B cell (primary cell): ENCODE data around the gene ADH1B. TPM values are rescaled to one million over a fixed set of nuclear protein-coding genes. Genes with fewer than 3 reads are reported as not detected.

Source experiments
- ATAC-seq: fragments of 200-7000 bp; cut with Tn5 transposase; one replicate; pipeline ENCODE4 v1.10.0; 2021; ENCODE audit warnings: low read depth, mild to moderate bottlenecking, moderate number of reproducible peaks, moderate library complexity
- CTCF ChIA-PET: fragments of 350-600 bp; sonication (Branson Sonifier 250); formaldehyde crosslinking; loops from one replicate; lab custom pipeline; 2021; ENCODE audit warnings: antibody characterized with exemption, inconsistent platforms; lab: Charles Lee
- POLR2A ChIA-PET: fragments of 350-600 bp; sonication (Branson Sonifier 250); formaldehyde crosslinking; loops from one replicate; lab custom pipeline; 2021; ENCODE audit warnings: antibody characterized with exemption; lab: Charles Lee
- DNase-seq: peaks from one replicate; pipeline ENCODE4 v3.0.0; 2013
- H2AFZ ChIP-seq: 2 replicates; pipeline ENCODE4 v1.6.1; 2012; ENCODE audit warnings: mild to moderate bottlenecking, low read depth, low read length; ENCODE audit not compliant: insufficient read depth, poor library complexity, severe bottlenecking
- H3K27ac ChIP-seq, 2 donors: 1 replicate in 1 of 2; 2 replicates in 1 of 2; pipeline ENCODE4 v1.5.1; 2012 to 2013; ENCODE audit warnings: low read length in 2 of 2, mild to moderate bottlenecking in 2 of 2, moderate library complexity in 1 of 2
- H3K27me3 ChIP-seq, 4 experiments: fragments of 200-600 bp in 1 of 4; sonication (generic) in 1 of 4; replicated peaks in 1 of 4; 1 replicate in 2 of 4; 2 replicates in 2 of 4; pipeline versions ENCODE4 v1.6.1 to v1.7.0; 2013 to 2016; ENCODE audit warnings: low read length in 3 of 4, mild to moderate bottlenecking in 2 of 4, mixed read lengths in 1 of 4, moderate library complexity in 1 of 4; ENCODE audit not compliant: insufficient read depth in 4 of 4, control insufficient read depth in 3 of 4; ENCODE audit errors: control extremely low read depth in 1 of 4
- H3K36me3 ChIP-seq, 2 experiments: replicated peaks in 1 of 2; 1 replicate in 1 of 2; 2 replicates in 1 of 2; pipeline versions ENCODE4 v1.6.1 to v1.7.1; 2013; ENCODE audit warnings: low read length in 1 of 2; ENCODE audit not compliant: insufficient read depth in 2 of 2, control insufficient read depth in 1 of 2; ENCODE audit errors: control extremely low read depth in 1 of 2, extremely low read depth in 1 of 2
- H3K4me1 ChIP-seq, 2 donors: fragments of 200-600 bp in 1 of 2; sonication (generic) in 1 of 2; 1 replicate in 1 of 2; 2 replicates in 1 of 2; pipeline versions ENCODE4 v1.5.1 to v1.6.1; 2013 to 2017; ENCODE audit warnings: low read length in 2 of 2; ENCODE audit not compliant: control insufficient read depth in 2 of 2, insufficient read depth in 2 of 2
- H3K4me2 ChIP-seq: replicated peaks from 2 replicates; pipeline ENCODE3; 2012; ENCODE audit warnings: mild to moderate bottlenecking, low read depth, low read length; ENCODE audit not compliant: poor library complexity, severe bottlenecking
- H3K4me3 ChIP-seq, 5 experiments: fragments of 200-600 bp in 1 of 5; sonication (generic) in 1 of 5; 1 replicate in 3 of 5; 2 replicates in 2 of 5; pipeline versions ENCODE4 v1.5.1 to v1.7.0; 2011 to 2016; ENCODE audit warnings: low read length in 4 of 5, mild to moderate bottlenecking in 4 of 5, low read depth in 2 of 5, control low read depth in 1 of 5, moderate library complexity in 1 of 5; ENCODE audit not compliant: insufficient read depth in 1 of 5; ENCODE audit errors: control extremely low read depth in 1 of 5, extremely low read depth in 1 of 5
- H3K79me2 ChIP-seq: fragments of 200-600 bp; sonication (generic); one replicate; pipeline ENCODE4 v1.6.0; 2016; ENCODE audit warnings: low read length; ENCODE audit not compliant: control insufficient read depth, insufficient read depth
- H3K9ac ChIP-seq: fragments of 200-600 bp; sonication (generic); 2 replicates; pipeline ENCODE4 v1.6.1; 2017; ENCODE audit warnings: mild to moderate bottlenecking, low read length, moderate library complexity
- H3K9me3 ChIP-seq, 3 donors: one replicate each; pipeline versions ENCODE4 v1.6.1 to v1.7.1; 2013; ENCODE audit warnings: low read length in 2 of 3; ENCODE audit not compliant: control insufficient read depth in 2 of 3, insufficient read depth in 1 of 3; ENCODE audit errors: control extremely low read depth in 1 of 3
- H4K20me1 ChIP-seq: 2 replicates; pipeline ENCODE4 v1.6.0; 2012; ENCODE audit warnings: mild to moderate bottlenecking, low read length; ENCODE audit not compliant: insufficient read depth, control insufficient read depth, poor library complexity, severe bottlenecking
- H3K27ac Mint-ChIP-seq: one replicate; pipeline ENCODE4 v1.8.0; 2021; ENCODE audit warnings: mixed read lengths
- H3K27me3 Mint-ChIP-seq: one replicate; pipeline ENCODE4 v1.8.0; 2021; ENCODE audit warnings: mixed read lengths
- H3K4me1 Mint-ChIP-seq: one replicate; pipeline ENCODE4 v1.8.0; 2021; ENCODE audit warnings: mixed read lengths
- H3K4me3 Mint-ChIP-seq: one replicate; pipeline ENCODE4 v1.8.0; 2021; ENCODE audit warnings: mixed read lengths
- H3K9me3 Mint-ChIP-seq: one replicate; pipeline ENCODE4 v1.8.0; 2022; ENCODE audit warnings: mixed read lengths; ENCODE audit not compliant: insufficient read depth
- CTCF ChIP-seq: fragments of 200-600 bp; IDR thresholded peaks from one replicate; pipeline ENCODE4 v1.8.0; 2022; ENCODE audit warnings: antibody characterized with exemption, mild to moderate bottlenecking
- EZH2 ChIP-seq: IDR thresholded peaks from 2 replicates; pipeline ENCODE4 v1.6.1; 2012; ENCODE audit warnings: borderline replicate concordance, low read depth, mild to moderate bottlenecking, moderate library complexity, low read length; ENCODE audit not compliant: insufficient read depth, poor library complexity, severe bottlenecking
- WGBS: methylation state at CpG from one replicate; pipeline ENCODE4 v1.1.5; 2013; ENCODE audit warnings: missing lambda C conversion rate; ENCODE audit not compliant: insufficient coverage; 5-methylcytosine and 5-hydroxymethylcytosine counted together
- intact Hi-C: fragments of 100-400 bp; cut with micrococcal nuclease; formaldehyde crosslinking; loops from one replicate; pipeline ENCODE4 v1.10.0; 2022
- polyA plus RNA-seq: library from polyadenylated mRNA; depleted of rRNA; stranded (reverse); fragments of >200 nt; gene quantifications from 2 replicates; pipeline ENCODE4 v1.2.3, GENCODE V29; 2012
- total RNA-seq, 2 donors: library from RNA; stranded (reverse); fragments of 120-200 nt in 1 of 2; gene quantifications; 1 replicate in 1 of 2; 2 replicates in 1 of 2; pipeline versions ENCODE4 v1.2.3 to v1.2.4, GENCODE V29; 2013 to 2022

ADH1B gene
- total and polyA plus RNA-seq, 2 donors (not counting 1 experiment from before 2014, with no cell fraction given), result not detected

- Histone ChIP-seq H3K36me3 (no peaks in the 10 kb centered on the region), H3K4me2 (no peak overlapping the region), H3K27ac (no peak overlapping the region), H3K9me3 (peaks cover 0 to 5% (median 0%) of the 10 kb centered on the region in 3 donors), H2AFZ (no peak overlapping the region), H3K4me3 (no peak overlapping the region), H3K79me2 (no peaks in the 10 kb centered on the region), H4K20me1 (no peaks in the 10 kb centered on the region), H3K9ac (no peak overlapping the region), H3K27me3 (peaks cover 0 to 2% (median 0%) of the 10 kb centered on the region in 4 experiments), H3K4me1 (no peaks in the 10 kb centered on the region)
- H3K9me3 Mint-ChIP-seq, result no peaks in the 10 kb centered on the region
- ATAC-seq (no peak), DNase-seq (no peak)
- H3K27me3 Mint-ChIP-seq, result peaks cover 3% of the 10 kb centered on the region
- intact Hi-C loops, result no loop called here
- no peak overlapping the region for H3K4me3 Mint-ChIP-seq
- no CpG with 5 or more reads among the region's 3 CpGs for WGBS
- no peaks in the 10 kb centered on the region for H3K4me1 Mint-ChIP-seq
- ChIA-PET POLR2A (no interaction called here), CTCF (no interaction called here)
- TF ChIP-seq CTCF, result no peak
- no peak for TF ChIP-seq EZH2
- H3K27ac Mint-ChIP-seq, result no peak overlapping the region
Measured at GRCh38 chr4:99324979-99325378, 3.8 kb upstream of the ADH1B start.

DNA sequence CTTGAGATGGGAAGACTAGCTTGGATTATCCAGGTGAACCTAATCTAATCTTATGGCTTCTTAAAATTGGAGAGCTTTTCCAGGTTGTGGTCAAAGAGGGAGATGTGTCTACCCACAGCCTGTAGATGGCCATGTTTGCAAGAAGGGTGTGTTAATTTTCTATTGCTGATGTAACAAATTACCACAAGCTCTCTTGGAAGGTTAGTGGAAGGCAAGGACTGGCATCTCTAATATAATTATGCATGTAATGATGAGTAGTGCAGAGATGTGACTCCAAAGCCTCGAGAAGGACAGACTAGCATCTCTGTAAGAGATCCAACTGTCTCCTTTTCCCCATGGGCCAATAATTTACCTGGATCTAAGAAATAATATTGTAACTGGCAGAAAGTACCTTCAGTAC is 3.2 kb upstream of the ADH1B start:
- DNase-seq (no peak), ATAC-seq (no peak)
- no peak overlapping the region for H3K4me2 ChIP-seq
- no peak overlapping the region for H3K27ac ChIP-seq
- H3K27ac Mint-ChIP-seq, result no peak overlapping the region
- H3K79me2 ChIP-seq, result no peaks in the 10 kb centered on the region
- no peaks in the 10 kb centered on the region for H3K4me1 ChIP-seq
- TF ChIP-seq EZH2 (no peak), CTCF (no peak)
- ChIA-PET CTCF (no interaction called here), POLR2A (no interaction called here)
- H3K4me3 Mint-ChIP-seq, result no peak overlapping the region
- intact Hi-C loops, result no loop called here
- H3K4me3 ChIP-seq, result no peak overlapping the region
- no peaks in the 10 kb centered on the region for H3K4me1 Mint-ChIP-seq
- H3K9ac ChIP-seq, result no peak overlapping the region
- no CpG with 5 or more reads among the region's 1 CpG for WGBS
- no peaks in the 10 kb centered on the region for H3K27me3 ChIP-seq
- H3K9me3 ChIP-seq, result peaks cover 0 to 5% (median 0%) of the 10 kb centered on the region in 3 donors
- no peaks in the 10 kb centered on the region for H4K20me1 ChIP-seq
- no peaks in the 10 kb centered on the region for H3K36me3 ChIP-seq
- peaks cover 3% of the 10 kb centered on the region for H3K27me3 Mint-ChIP-seq
- H3K9me3 Mint-ChIP-seq, result no peaks in the 10 kb centered on the region
- H2AFZ ChIP-seq, result no peak overlapping the region
